ENCODE data around the gene SLC2A9.

The SLC2A9 gene

DNA sequence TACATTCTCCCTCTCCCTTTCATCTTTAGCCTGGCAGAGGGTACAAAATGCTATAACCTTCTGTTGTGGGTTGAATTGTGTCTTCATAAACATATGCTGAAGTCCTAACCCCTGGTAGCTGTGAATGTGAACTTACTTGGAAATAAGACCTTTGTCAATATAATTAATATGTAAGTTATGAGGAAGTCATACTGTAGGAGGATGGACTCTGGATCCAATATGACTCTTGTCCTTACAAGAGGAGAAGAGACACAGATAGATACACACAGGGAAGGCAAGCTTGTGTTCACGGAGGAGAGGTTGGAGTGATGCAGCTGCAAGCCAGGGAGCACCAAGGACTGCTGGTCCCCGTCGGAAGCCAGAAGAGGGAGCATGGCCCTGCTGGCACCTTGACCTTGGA is 94.7 kb downstream of the SLC2A9 start:
- TF ChIP-seq ARNTL (CRISPR knock-in tag; IDR thresholded peaks at IDR 0.05; ENCODE audit: borderline replicate concordance, low read depth) (no peak), TSHZ2 (CRISPR knock-in tag; IDR thresholded peaks at IDR 0.05) (no peak), ISL1 (CRISPR knock-in tag; IDR thresholded peaks at IDR 0.05) (no peak), ZNF70 (CRISPR knock-in tag; IDR thresholded peaks at IDR 0.05) (no peak), ESRRG (CRISPR knock-in tag; IDR thresholded peaks at IDR 0.05) (no peak), POU6F1 (CRISPR knock-in tag; IDR thresholded peaks at IDR 0.05; ENCODE audit: borderline replicate concordance, low read depth) (no peak), SNAI2 (CRISPR knock-in tag; IDR thresholded peaks at IDR 0.05) (no peak), PPARA (CRISPR knock-in tag; IDR thresholded peaks at IDR 0.05; ENCODE audit: borderline replicate concordance) (no peak), BACH2 (CRISPR knock-in tag; IDR thresholded peaks at IDR 0.05; ENCODE audit: borderline replicate concordance) (no peak), TCF4 (CRISPR knock-in tag; IDR thresholded peaks at IDR 0.05; ENCODE audit: borderline replicate concordance) (no peak), RARB (CRISPR knock-in tag; IDR thresholded peaks at IDR 0.05) (no peak), ZFP3 (CRISPR knock-in tag; IDR thresholded peaks at IDR 0.05) (no peak), OSR1 (CRISPR knock-in tag; IDR thresholded peaks at IDR 0.05) (no peak), ZFP30 (CRISPR knock-in tag; IDR thresholded peaks at IDR 0.05) (no peak), CSDC2 (CRISPR knock-in tag; IDR thresholded peaks at IDR 0.05) (no peak), GLIS3 (CRISPR knock-in tag; IDR thresholded peaks at IDR 0.05) (no peak)
- TF ChIP-seq, protein P1, sequence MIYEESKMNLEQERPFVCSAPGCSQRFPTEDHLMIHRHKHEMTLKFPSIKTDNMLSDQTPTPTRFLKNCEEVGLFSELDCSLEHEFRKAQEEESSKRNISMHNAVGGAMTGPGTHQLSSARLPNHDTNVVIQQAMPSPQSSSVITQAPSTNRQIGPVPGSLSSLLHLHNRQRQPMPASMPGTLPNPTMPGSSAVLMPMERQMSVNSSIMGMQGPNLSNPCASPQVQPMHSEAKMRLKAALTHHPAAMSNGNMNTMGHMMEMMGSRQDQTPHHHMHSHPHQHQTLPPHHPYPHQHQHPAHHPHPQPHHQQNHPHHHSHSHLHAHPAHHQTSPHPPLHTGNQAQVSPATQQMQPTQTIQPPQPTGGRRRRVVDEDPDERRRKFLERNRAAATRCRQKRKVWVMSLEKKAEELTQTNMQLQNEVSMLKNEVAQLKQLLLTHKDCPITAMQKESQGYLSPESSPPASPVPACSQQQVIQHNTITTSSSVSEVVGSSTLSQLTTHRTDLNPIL (CRISPR knock-in tag; IDR thresholded peaks at IDR 0.05; ENCODE audit: low read depth): no peak
- no peak for ATAC-seq

DNA sequence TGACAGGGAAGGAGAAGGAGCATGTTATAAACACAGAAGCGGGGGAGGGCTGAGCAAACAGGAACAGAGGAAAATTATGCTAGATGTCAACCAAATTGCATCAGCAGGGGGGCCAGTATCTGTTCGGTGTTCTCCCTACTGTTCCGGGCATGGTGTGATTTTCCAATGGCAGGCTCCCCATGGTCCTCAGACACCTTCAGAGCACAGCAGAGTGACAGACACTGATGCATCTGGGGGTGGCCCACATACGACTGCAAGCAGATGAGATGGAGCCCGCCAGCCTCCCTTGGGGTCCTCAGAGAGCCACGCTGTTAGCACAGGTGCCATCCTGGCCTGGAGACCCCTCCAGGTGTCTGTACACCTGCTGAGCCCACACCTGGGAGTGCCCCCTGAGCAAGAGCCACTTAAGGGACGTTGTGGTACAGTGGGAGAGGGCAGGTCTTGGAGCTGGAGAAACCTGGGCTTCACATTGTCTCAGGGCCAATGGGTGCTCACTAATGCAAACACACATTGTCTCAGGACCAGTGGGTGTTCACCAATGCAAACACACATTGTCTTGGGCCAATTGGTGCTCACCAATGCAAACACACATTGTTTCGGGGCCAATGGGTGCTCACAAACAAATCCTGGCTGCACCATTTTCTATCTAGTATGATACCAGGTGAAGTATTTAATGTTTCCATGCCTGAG is 95.4 kb downstream of the SLC2A9 start:
- no peak for ATAC-seq
- TF ChIP-seq RARB (CRISPR knock-in tag; IDR thresholded peaks at IDR 0.05) (no peak), CSDC2 (CRISPR knock-in tag; IDR thresholded peaks at IDR 0.05) (no peak), SNAI2 (CRISPR knock-in tag; IDR thresholded peaks at IDR 0.05) (no peak), TOX (CRISPR knock-in tag; IDR thresholded peaks at IDR 0.05; ENCODE audit: borderline replicate concordance) (no peak), PPARA (CRISPR knock-in tag; IDR thresholded peaks at IDR 0.05; ENCODE audit: borderline replicate concordance) (no peak)

DNA sequence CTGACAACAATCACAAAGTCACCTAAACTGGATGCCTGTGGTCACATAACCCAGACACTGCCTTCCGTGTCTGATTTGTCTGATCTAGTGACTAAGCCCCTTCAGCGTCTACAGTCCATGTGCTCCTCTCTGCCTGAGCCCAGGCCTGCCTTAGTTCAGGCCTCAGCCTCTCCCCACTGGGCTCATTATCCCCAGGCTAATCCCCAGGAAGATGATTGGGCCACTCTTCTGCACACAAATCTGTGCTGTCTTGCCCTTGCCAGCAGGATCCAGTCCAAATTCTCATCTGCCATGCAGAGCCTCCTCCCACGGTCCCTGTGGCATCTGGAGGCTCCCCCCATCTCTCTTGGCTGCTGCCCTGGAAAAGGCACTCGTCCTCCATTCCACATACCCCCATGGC is 96.5 kb downstream of the SLC2A9 start:
- ATAC-seq: no peak
- TF ChIP-seq TOX (CRISPR knock-in tag; IDR thresholded peaks at IDR 0.05; ENCODE audit: borderline replicate concordance) (no peak), SNAI2 (CRISPR knock-in tag; IDR thresholded peaks at IDR 0.05) (no peak), RARB (CRISPR knock-in tag; IDR thresholded peaks at IDR 0.05) (no peak), TCF4 (CRISPR knock-in tag; IDR thresholded peaks at IDR 0.05; ENCODE audit: borderline replicate concordance) (no peak), ARNTL (CRISPR knock-in tag; IDR thresholded peaks at IDR 0.05; ENCODE audit: borderline replicate concordance, low read depth) (no peak), PPARA (CRISPR knock-in tag; IDR thresholded peaks at IDR 0.05; ENCODE audit: borderline replicate concordance) (no peak)

DNA sequence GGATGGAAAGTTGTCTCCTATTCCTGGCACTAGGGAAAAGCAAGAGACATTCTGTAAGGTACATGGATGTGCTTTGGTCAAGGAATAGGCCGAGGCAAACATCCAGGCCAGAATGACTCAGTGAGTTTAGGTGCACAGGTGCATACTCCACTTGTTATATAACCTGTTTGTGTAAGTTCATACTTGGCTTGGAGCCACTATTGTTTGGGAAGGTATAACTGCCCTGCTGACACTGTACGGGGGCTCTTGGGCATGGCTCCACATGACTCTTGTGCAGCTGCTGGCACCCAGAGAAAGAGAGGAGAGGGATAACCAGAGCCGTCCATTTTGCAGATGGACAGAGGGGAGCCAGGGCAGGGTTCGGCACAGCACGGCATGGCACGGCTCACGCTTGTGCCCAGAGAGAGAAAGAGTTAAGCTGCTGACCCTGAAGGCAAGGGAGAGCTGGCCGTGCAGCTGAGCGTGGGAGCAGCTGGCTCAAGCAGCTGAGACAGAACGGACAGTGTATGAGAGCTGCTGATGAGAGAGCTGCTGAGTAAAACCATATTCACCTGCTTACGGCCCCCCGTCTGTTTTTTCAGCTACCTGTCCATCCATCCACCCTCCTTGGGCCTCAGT is 98.0 kb downstream of the SLC2A9 start:
- no peak for TF ChIP-seq ZC3H10 (CRISPR knock-in tag; IDR thresholded peaks at IDR 0.05)
- no peak for TF ChIP-seq RARB (CRISPR knock-in tag; IDR thresholded peaks at IDR 0.05)
- TF ChIP-seq ISL1 (CRISPR knock-in tag; IDR thresholded peaks at IDR 0.05): no peak
- TF ChIP-seq, protein P1 (CRISPR knock-in tag; IDR thresholded peaks at IDR 0.05; ENCODE audit: low read depth): no peak
- ATAC-seq: no peak
